Activated CD8-positive, alpha-beta memory T cell treated with anti-CD3 and anti-CD28 coated beads, Interleukin-2, amount 50 U/mL, for 48 hours (primary cell): Measurements from ENCODE around the gene CCK.

Experiments
- DNase-seq: peaks from one replicate; pipeline ENCODE4 v3.0.0-alpha.2; 2020

Gene CCK

GRCh38 chr3:42224658-42225421, 41.1 kb downstream of the CCK start:
- DNase-seq = no peak

- no peak for DNase-seq
Measured at GRCh38 chr3:42224178-42224577, 41.8 kb downstream of the CCK start.

DNA sequence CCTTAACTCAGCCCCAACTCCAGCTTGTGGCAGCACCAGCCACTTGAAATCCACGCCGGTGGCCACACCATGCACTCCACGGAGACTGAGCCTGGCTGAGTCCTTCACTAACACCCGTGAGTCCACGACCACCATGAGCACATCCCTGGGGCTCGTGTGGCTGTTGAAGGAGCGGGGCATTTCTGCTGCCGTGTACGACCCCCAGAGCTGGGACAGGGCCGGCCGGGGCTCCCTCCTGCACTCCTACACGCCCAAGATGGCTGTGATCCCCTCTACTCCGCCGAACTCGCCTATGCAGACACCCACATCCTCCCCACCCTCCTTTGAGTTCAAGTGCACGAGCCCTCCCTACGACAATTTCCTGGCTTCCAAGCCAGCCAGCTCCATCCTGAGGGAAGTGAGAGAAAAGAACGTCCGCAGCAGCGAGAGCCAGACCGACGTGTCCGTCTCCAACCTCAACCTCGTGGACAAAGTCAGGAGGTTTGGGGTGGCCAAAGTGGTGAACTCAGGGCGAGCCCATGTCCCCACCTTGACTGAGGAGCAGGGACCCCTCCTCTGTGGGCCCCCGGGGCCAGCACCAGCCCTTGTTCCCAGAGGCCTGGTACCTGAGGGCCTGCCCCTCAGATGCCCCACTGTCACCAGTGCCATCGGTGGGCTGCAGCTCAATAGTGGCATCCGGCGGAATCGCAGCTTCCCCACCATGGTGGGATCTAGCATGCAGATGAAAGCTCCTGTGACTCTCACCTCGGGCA, 42.9 kb downstream of the CCK start:
- DNase-seq = no peak

- no peak for DNase-seq
Measured at GRCh38 chr3:42220436-42221121, 45.4 kb downstream of the CCK start.

- DNase-seq = no peak
Measured at GRCh38 chr3:42216931-42217333, 49.1 kb downstream of the CCK start.

DNA sequence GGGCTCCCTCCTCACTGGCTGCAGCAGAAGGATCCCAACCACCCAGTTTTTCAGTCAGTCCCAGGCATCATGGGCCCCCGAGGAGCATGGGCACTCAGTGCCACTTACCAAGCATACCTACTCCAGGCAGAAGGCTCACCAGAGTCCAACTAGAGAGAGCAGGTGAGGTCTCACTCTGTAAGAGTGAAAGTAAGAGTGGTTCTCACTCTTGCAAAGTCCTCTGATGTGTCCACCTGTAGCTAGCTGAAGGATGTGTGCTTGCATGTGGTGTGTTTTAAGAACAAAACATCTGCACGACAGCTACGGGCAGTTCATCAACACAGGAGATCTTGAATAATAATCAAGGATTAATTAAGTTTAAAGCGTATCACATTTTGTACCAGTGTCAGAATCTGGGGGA, 49.7 kb downstream of the CCK start:
- no peak for DNase-seq

DNA sequence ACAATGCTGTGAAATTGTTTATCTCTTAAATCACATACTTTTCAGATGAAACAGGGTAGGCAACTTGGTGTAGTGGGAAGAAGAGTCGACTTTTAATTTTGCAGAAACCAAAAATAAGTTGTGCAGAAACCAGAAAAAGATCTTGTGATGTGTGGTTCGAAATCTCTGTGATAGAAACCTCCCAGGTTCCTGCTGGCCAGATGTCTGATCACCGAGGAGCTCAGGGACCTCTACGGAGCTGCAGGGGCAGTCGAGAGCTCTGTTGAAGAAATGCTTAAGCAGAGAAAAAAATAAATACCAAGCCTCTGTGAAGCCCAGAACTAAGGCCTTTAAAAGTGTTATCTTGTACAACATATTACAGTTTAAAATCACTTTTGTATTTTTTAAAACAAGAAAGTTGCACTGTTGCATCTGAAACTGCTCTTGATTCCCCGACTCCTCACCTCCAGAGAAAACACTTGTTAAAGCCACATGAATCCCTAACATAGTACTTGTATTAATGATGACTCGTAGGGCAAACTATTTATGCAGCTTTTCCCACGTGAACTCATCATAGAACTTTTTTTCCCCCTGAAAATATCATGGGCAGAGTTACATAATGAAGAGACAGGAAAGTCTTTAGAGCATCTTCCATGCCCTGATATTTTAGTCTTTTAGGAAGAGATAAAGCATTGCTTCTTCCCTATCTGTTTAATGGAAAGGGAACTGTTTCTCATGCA, 51.3 kb downstream of the CCK start:
- no peak for DNase-seq

DNA sequence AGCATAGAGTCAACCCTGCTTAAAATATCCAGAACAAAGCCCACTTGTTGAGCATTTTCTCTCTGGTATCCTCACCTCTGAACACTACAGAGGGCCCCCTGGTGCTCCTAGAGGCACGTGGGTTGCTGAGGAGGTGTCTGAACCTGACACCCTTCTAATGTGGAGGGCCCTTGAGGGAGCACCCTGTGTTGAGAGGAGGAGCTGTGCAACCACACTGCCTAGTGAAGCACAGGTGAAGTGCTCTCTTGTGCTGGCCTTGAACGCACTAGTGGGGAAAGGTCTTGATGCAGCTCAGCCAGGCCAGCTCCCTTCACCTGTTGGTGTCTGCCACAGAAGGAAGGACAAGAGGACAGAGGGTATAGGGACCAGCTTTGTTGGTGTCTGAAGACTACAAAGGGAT, 51.9 kb downstream of the CCK start:
- DNase-seq = no peak

GRCh38 chr3:42213417-42213816, 52.6 kb downstream of the CCK start:
- DNase-seq = no peak

DNA sequence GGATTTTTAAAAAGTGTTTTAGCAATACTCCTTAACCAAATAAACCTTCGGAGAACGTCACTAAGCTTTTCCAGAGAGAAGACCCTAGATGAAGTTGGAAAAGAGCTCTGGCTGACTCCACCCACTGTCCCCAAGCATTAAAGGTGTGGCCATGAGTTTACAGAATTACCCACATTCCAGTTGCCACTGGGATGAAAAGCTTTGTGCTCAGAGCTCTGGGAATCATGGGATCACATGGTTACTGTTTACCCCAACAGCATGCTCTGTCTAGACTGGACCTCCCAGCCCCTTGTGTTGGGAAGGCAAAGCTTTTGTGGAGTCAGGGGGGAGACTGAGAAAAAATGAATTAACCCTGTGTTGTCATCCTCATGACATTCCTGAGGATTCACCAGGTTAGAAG, 55.3 kb downstream of the CCK start:
- DNase-seq = no peak

DNA sequence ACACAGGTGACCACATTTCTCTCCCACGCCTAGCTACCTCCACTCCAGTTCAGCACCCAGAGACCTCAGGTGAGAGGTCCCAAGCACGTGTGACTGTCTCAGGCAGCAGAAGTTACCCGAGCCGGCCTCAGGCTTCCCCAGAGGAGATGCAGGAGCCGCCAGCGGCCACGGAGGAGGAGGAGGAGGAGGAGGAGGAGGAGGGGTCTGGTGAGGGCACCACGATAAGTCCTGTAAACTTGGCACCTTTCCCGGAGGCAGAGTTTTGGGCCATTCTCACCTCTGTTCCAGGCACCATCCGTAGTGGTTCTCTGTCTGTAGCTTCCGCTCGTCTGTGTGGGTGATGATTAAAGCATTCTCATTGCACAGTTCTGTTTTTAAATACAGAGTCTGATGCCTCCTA, 56.1 kb downstream of the CCK start:
- no peak for DNase-seq
